BJ (cell line): ENCODE measurements around the gene AHI1. TPM values are rescaled to one million over a fixed set of nuclear protein-coding genes. Genes with fewer than 3 reads are reported as not detected.

ENCODE experiments used
- CTCF ChIA-PET: fragments of 350-600 bp; formaldehyde crosslinking; extraction: SDS; loops from one replicate; lab custom pipeline; 2021; ENCODE audit warnings: antibody characterized with exemption, inconsistent platforms; lab: Yijun Ruan, JAX
- POLR2A ChIA-PET: fragments of 300-600 bp; sonication (Branson Sonifier 250); formaldehyde crosslinking; extraction: SDS; loops from one replicate; lab custom pipeline; 2021; ENCODE audit warnings: antibody characterized with exemption; lab: Charles Lee
- DNase-seq: peaks from one replicate; pipeline ENCODE4 v3.0.0-alpha.2; 2011; ENCODE audit warnings: low read depth
- H3K27me3 ChIP-seq: 2 replicates; pipeline ENCODE4 v1.6.0; 2011; ENCODE audit warnings: low read length; ENCODE audit not compliant: control insufficient read depth, insufficient read depth
- H3K36me3 ChIP-seq: 2 replicates; pipeline ENCODE4 v1.5.1; 2011; ENCODE audit warnings: low read length; ENCODE audit not compliant: control insufficient read depth, insufficient read depth
- H3K4me3 ChIP-seq: 2 replicates; pipeline ENCODE4 v1.5.1; 2011; ENCODE audit warnings: low read depth, mild to moderate bottlenecking, control low read depth, low read length
- CTCF ChIP-seq: IDR thresholded peaks from 2 replicates; pipeline ENCODE4 v1.5.1; 2011; ENCODE audit warnings: low read depth, mild to moderate bottlenecking, control low read depth, inconsistent platforms, low read length, moderate library complexity; ENCODE audit not compliant: insufficient read depth
- polyA plus RNA-seq: library from polyadenylated mRNA; depleted of rRNA; stranded (reverse); fragments of >200 nt; gene quantifications from 2 replicates; pipeline ENCODE4 v1.2.3, GENCODE V29; 2011

AHI1 gene
- polyA plus RNA-seq, 1 experiment, result 7.9 TPM

- Histone ChIP-seq H3K4me3 (no peak overlapping the region), H3K27me3 (no peaks in the 10 kb centered on the region), H3K36me3 (peaks cover under 1% of the 10 kb centered on the region; the same call in 1 of the 2 replicates)
- TF ChIP-seq CTCF, result no peak
- no peak for DNase-seq
- CTCF ChIA-PET, result no interaction called here
- POLR2A ChIA-PET, result no interaction called here
Measured at GRCh38 chr6:135385299-135385698, 112.2 kb downstream of the AHI1 start.

- ChIA-PET POLR2A (no interaction called here), CTCF (interaction anchor here (0.5 kb wide), 1 partner anchor 10 kb away, joined by 3 read pairs; no protein-coding TSS in a partner anchor)
- Histone ChIP-seq H3K4me3 (no peak overlapping the region), H3K27me3 (no peaks in the 10 kb centered on the region), H3K36me3 (no peaks in the 10 kb centered on the region)
- no peak for TF ChIP-seq CTCF
- no peak for DNase-seq
Measured at GRCh38 chr6:135383766-135384165, 113.8 kb downstream of the AHI1 start.

GRCh38 chr6:135383301-135383700 lies 114.2 kb downstream of the AHI1 start:
- no peak for TF ChIP-seq CTCF
- H3K4me3 ChIP-seq, result no peak overlapping the region
- POLR2A ChIA-PET, result no interaction called here
- no peak for DNase-seq
- H3K27me3 ChIP-seq, result no peaks in the 10 kb centered on the region
- no peaks in the 10 kb centered on the region for H3K36me3 ChIP-seq
- CTCF ChIA-PET, result no interaction called here

- ChIA-PET POLR2A (no interaction called here), CTCF (no interaction called here)
- Histone ChIP-seq H3K36me3 (no peaks in the 10 kb centered on the region), H3K4me3 (no peak overlapping the region), H3K27me3 (no peaks in the 10 kb centered on the region)
- no peak for TF ChIP-seq CTCF
- DNase-seq, result no peak
Measured at GRCh38 chr6:135382182-135382628, 115.3 kb downstream of the AHI1 start.

- ChIA-PET CTCF (interaction anchor here (0.6 kb wide), 1 partner anchor 188 kb away, joined by 3 read pairs; no protein-coding TSS in a partner anchor), POLR2A (no interaction called here)
- H3K27me3 ChIP-seq, result no peaks in the 10 kb centered on the region
- no peak for DNase-seq
- H3K4me3 ChIP-seq, result no peak overlapping the region
- no peak for TF ChIP-seq CTCF
- no peaks in the 10 kb centered on the region for H3K36me3 ChIP-seq
Measured at GRCh38 chr6:135380793-135381192, 116.7 kb downstream of the AHI1 start.
